HCT116 (cell line): Measurements from ENCODE around the gene FAM83D. TPM values are rescaled to one million over a fixed set of nuclear protein-coding genes. Genes with fewer than 3 reads are reported as not detected.

Experiments used
- ATAC-seq: fragments of 200-7000 bp; cut with Tn5 transposase; 2 replicates; pipeline ENCODE4 v1.9.1; 2020; ENCODE audit warnings: mild to moderate bottlenecking, moderate library complexity
- BruUV-seq: library from RNA; stranded (reverse); fragments of 400-500 nt; replicated peaks from 2 replicates; lab custom pipeline; 2021; lab: Mats Ljungman, UMichigan
- CTCF ChIA-PET: fragments of 300-600 bp; sonication (Branson Sonifier 250); formaldehyde crosslinking; loops from one replicate; lab custom pipeline; 2021; ENCODE audit warnings: antibody characterized with exemption; lab: Charles Lee
- POLR2A ChIA-PET: fragments of 300-600, 350-600 bp; sonication (Branson Sonifier 250); formaldehyde crosslinking; loops from one replicate; lab custom pipeline; 2021; ENCODE audit warnings: antibody characterized with exemption; lab: Charles Lee
- RAD21 ChIA-PET, 2 experiments: fragments of 300-600 bp; sonication (Branson Sonifier 250); formaldehyde crosslinking; loops; one replicate each; lab custom pipeline; 2023; ENCODE audit warnings: low total read pairs in 2 of 2; ENCODE audit not compliant: uncharacterized antibody in 2 of 2, unreplicated experiment in 2 of 2, low non-redundant PET in 1 of 2; lab: Charles Lee
- DNase-seq: peaks from one replicate; pipeline ENCODE4 v3.0.0-alpha.2; 2010; ENCODE audit warnings: low read depth, low spot score
- H2AFZ ChIP-seq: fragments of 200-600 bp; shearing (Covaris generic), sonication (generic); 2 replicates; pipeline ENCODE4 v1.6.1; 2017; ENCODE audit warnings: low read depth, mixed run types, mixed read lengths, antibody characterized with exemption, low read length; ENCODE audit not compliant: poor library complexity, severe bottlenecking
- H3K27ac ChIP-seq: 2 replicates; pipeline ENCODE4 v1.5.1; 2012; ENCODE audit warnings: low read depth, low read length
- H3K27me3 ChIP-seq: fragments of 200-600 bp; sonication (generic); 2 replicates; pipeline ENCODE4 v1.6.1; 2016; ENCODE audit warnings: mixed run types, low read length, mixed read lengths; ENCODE audit not compliant: insufficient read depth
- H3K36me3 ChIP-seq, 2 experiments: fragments of 200-500 bp in 1 of 2; fragments of 200-600 bp in 1 of 2; sonication (Bioruptor generic) in 1 of 2; sonication (generic) in 1 of 2; 2 replicates each; pipeline versions ENCODE4 v1.5.1 to v1.6.1; 2014 to 2016; ENCODE audit warnings: low read length in 2 of 2, inconsistent platforms in 1 of 2, mixed read lengths in 1 of 2, mixed run types in 1 of 2; ENCODE audit not compliant: insufficient read depth in 2 of 2, control insufficient read depth in 1 of 2
- H3K4me1 ChIP-seq, 2 experiments: fragments of 200-600 bp in 1 of 2; sonication (generic) in 1 of 2; 2 replicates each; pipeline versions ENCODE4 v1.5.1 to v1.6.1; 2012 to 2017; ENCODE audit warnings: low read length in 2 of 2, inconsistent platforms in 1 of 2, mild to moderate bottlenecking in 1 of 2, mixed read lengths in 1 of 2, mixed run types in 1 of 2, moderate library complexity in 1 of 2; ENCODE audit not compliant: insufficient read depth in 2 of 2, control insufficient read depth in 1 of 2
- H3K4me2 ChIP-seq: fragments of 200-600 bp; sonication (generic); 2 replicates; pipeline ENCODE4 v1.6.1; 2017; ENCODE audit warnings: mixed run types, low read length, mixed read lengths
- H3K4me3 ChIP-seq, 2 experiments: fragments of 200-600 bp in 1 of 2; sonication (generic) in 1 of 2; replicated peaks in 1 of 2; 2 replicates each; pipeline ENCODE4 v1.5.1; 2011 to 2016; ENCODE audit warnings: low read length in 2 of 2, control low read depth in 1 of 2, low read depth in 1 of 2, mild to moderate bottlenecking in 1 of 2, mixed read lengths in 1 of 2, mixed run types in 1 of 2
- H3K79me2 ChIP-seq: fragments of 200-600 bp; sonication (generic); 2 replicates; pipeline ENCODE4 v1.6.1; 2017; ENCODE audit warnings: mild to moderate bottlenecking, mixed run types, low read length, moderate library complexity, mixed read lengths; ENCODE audit not compliant: insufficient read depth
- H3K9ac ChIP-seq: fragments of 200-600 bp; sonication (generic); 2 replicates; pipeline ENCODE4 v1.6.1; 2016; ENCODE audit warnings: low read length, mixed read lengths
- H3K9me2 ChIP-seq: fragments of 200-600 bp; sonication (generic), shearing (Covaris generic); 2 replicates; pipeline ENCODE4 v1.6.1; 2017; ENCODE audit warnings: mixed run types, mild to moderate bottlenecking, moderate library complexity; ENCODE audit not compliant: insufficient read depth
- H3K9me3 ChIP-seq, 2 experiments: fragments of 200-500 bp in 1 of 2; fragments of 200-600 bp in 1 of 2; sonication (Bioruptor generic) in 1 of 2; sonication (generic) in 1 of 2; 2 replicates each; pipeline ENCODE4 v1.6.1; 2014 to 2017; ENCODE audit warnings: low read length in 2 of 2, mixed read lengths in 2 of 2, inconsistent platforms in 1 of 2, low read depth in 1 of 2, mild to moderate bottlenecking in 1 of 2, mixed run types in 1 of 2, moderate library complexity in 1 of 2; ENCODE audit not compliant: control insufficient read depth in 1 of 2, insufficient read depth in 1 of 2
- H4K20me1 ChIP-seq: fragments of 200-600 bp; sonication (generic), shearing (Covaris generic); 2 replicates; pipeline ENCODE4 v1.6.1; 2017; ENCODE audit warnings: mixed run types, mild to moderate bottlenecking, moderate library complexity; ENCODE audit not compliant: insufficient read depth
- CBX3 ChIP-seq: IDR thresholded peaks from 2 replicates; pipeline ENCODE4 v1.6.1; 2012; ENCODE audit warnings: low read depth
- CEBPB ChIP-seq: IDR thresholded peaks from 2 replicates; pipeline ENCODE4 v1.6.1; 2012; ENCODE audit warnings: low read depth
- EGR1 ChIP-seq: IDR thresholded peaks from 2 replicates; pipeline ENCODE4 v1.6.1; 2012; ENCODE audit warnings: low read depth
- ELF1 ChIP-seq: IDR thresholded peaks from 2 replicates; pipeline ENCODE4 v1.6.1; 2012; ENCODE audit warnings: low read depth, borderline replicate concordance
- EZH2 ChIP-seq: fragments of 200-600 bp; sonication (generic); IDR thresholded peaks from 2 replicates; pipeline ENCODE4 v1.6.1; 2017; ENCODE audit warnings: antibody characterized with exemption, mixed run types
- EZH2phosphoT487 ChIP-seq: fragments of 200-600 bp; IDR thresholded peaks from 2 replicates; pipeline ENCODE4 v1.6.1; 2018; ENCODE audit warnings: antibody characterized with exemption, borderline replicate concordance
- FOSL1 ChIP-seq: IDR thresholded peaks from 2 replicates; pipeline ENCODE4 v1.6.1; 2012; ENCODE audit warnings: low read depth
- JUND ChIP-seq: IDR thresholded peaks from 2 replicates; pipeline ENCODE4 v1.6.1; 2012
- POLR2A ChIP-seq: IDR thresholded peaks from 2 replicates; pipeline ENCODE4 v1.7.0; 2011; ENCODE audit warnings: borderline replicate concordance; ENCODE audit not compliant: insufficient read depth, insufficient read length; ENCODE audit errors: extremely low read depth
- POLR2AphosphoS5 ChIP-seq: IDR thresholded peaks from 2 replicates; pipeline ENCODE4 v1.6.1; 2011; ENCODE audit warnings: mild to moderate bottlenecking, low read depth, low read length, moderate library complexity
- RAD21 ChIP-seq: IDR thresholded peaks from 2 replicates; pipeline ENCODE4 v1.6.1; 2012; ENCODE audit warnings: low read depth, mild to moderate bottlenecking
- SIN3A ChIP-seq: IDR thresholded peaks from 2 replicates; pipeline ENCODE4 v1.6.1; 2012; ENCODE audit warnings: low read depth
- SP1 ChIP-seq: IDR thresholded peaks from 2 replicates; pipeline ENCODE4 v1.6.1; 2012; ENCODE audit warnings: low read depth
- SRF ChIP-seq: IDR thresholded peaks from 2 replicates; pipeline ENCODE4 v1.6.1; 2012; ENCODE audit warnings: low read depth
- TCF7L2 ChIP-seq: IDR thresholded peaks from 2 replicates; pipeline ENCODE4 v1.7.0; 2011; ENCODE audit warnings: borderline replicate concordance, inconsistent platforms; ENCODE audit not compliant: insufficient read depth, insufficient read length; ENCODE audit errors: extremely low read depth
- YY1 ChIP-seq: IDR thresholded peaks from 2 replicates; pipeline ENCODE4 v1.6.1; 2011; ENCODE audit warnings: low read length, low read depth, moderate library complexity, mild to moderate bottlenecking; ENCODE audit not compliant: insufficient replicate concordance; ENCODE audit errors: extremely low read depth
- ZFX ChIP-seq: fragments of 450-650 bp; IDR thresholded peaks from 2 replicates; pipeline ENCODE4 v1.6.1; 2017
- intact Hi-C: fragments of 100-400 bp; cut with micrococcal nuclease; formaldehyde crosslinking; loops from 2 replicates; pipeline ENCODE4 v1.10.0; 2022
- total RNA-seq: library from RNA; stranded (reverse); gene quantifications from one replicate; pipeline ENCODE4 v1.2.1, GENCODE V29; 2021; ENCODE audit not compliant: unreplicated experiment
- TF ChIP-seq, protein P1 (sequence below), 3 experiments: fragments of 200-600 bp in 1 of 3; sonication (generic) in 1 of 3; IDR thresholded peaks in 2 of 3; conservative IDR thresholded peaks in 1 of 3; 2 replicates each; pipeline ENCODE4 v1.5.1; 2012 to 2017; ENCODE audit warnings: low read depth in 2 of 3, low read length in 2 of 3, antibody characterized with exemption in 1 of 3, borderline replicate concordance in 1 of 3, control low read depth in 1 of 3, mild to moderate bottlenecking in 1 of 3, mixed read lengths in 1 of 3, mixed run types in 1 of 3, moderate library complexity in 1 of 3; ENCODE audit not compliant: insufficient read depth in 1 of 3
- TF ChIP-seq, protein P2 (sequence below): IDR thresholded peaks from 2 replicates; pipeline ENCODE4 v1.6.1; 2012; ENCODE audit warnings: low read depth

The FAM83D gene
- total RNA-seq, 1 experiment from 2014 or later = 51.1 TPM

DNA sequence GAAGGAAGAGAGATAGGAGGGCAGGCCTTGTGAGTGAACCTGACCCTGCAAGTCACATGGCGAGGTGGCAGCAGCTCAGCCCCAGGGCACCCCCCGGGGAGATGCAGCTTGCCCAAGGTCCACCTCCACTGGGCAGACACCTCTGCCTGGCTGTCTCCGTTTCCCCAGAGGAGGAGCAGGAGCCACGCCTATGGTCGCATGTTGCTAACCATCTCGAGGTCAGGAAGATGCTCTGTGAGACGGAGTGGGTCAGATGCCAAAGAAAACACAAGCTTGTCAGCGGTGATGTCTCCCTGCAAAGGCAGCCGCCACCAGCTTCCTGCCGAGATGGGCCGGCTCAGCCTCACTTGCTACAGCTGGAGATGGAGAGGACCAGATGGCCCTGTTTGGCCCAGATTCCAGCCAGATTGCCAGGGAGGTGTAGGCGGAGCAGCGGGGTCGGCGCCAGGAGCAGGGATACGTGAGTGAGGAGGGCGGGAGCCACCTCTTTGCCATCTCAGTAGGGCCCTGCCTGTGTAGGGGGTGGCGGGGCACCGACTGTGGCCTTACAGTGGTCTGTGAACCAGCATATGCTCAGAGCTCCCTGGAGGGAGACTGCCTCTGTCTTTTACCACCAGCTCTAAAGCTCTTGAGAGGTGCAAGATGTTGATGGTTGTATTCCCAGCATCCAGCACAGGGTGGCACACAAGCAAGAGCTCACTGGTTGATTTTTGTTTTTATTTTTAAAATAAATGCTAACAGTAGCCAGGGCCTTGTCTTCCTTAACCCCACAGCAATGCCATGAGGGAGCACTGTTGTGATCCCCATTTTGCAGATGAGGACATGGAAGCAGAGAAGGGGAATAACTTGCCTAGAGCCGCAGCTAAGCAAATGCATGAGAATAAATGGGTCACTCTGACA is 42.9 kb upstream of the FAM83D start (continued):
- no peak for TF ChIP-seq POLR2A
- TF ChIP-seq POLR2AphosphoS5 = no peak
- no peak for TF ChIP-seq ZFX

DNA sequence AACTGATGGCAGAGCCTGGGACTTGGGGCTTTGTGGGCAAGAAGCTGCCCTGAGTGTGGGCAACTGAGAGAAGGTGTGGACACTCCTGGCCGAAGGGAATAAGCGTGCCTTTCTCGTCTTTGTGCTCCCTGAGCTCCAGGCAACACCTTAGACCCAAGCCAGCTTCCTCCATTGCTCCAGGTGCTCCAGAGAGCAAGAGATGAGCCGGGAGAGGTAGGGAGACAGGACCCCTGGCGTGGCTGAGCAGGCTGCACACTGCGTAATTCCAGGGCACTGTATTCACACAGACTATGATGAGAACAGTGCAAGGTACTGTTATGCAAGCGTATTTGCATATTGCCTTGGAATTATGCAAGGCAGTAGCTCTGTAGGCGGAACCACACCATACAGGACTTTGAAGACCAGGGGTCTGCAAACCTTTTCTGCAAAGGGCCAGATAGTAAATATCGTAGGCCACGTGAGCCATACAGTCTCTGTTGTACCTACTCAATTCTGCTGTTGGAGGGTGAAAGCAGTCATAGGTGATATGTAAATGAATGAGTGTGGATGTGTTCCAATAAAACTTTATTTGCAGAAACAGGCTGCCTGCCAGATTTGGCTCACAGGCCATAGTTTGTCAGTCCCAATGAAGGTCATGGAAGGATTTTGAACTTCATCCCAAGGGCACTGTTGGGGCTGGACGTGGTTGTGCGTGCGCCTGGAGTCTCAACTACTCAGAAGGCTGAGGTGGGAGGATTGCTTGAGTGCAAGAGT is 42.1 kb upstream of the FAM83D start:
- Histone ChIP-seq H4K20me1 (no peaks in the 10 kb centered on the region), H3K4me2 (no peak overlapping the region), H3K27me3 (peaks cover 4% of the 10 kb centered on the region; the same call in 1 of the 2 replicates), H3K9me3 (no peaks in the 10 kb centered on the region), H3K79me2 (no peaks in the 10 kb centered on the region), H3K27ac (no peak overlapping the region), H3K9ac (no peak overlapping the region), H3K4me1 (peaks cover 2 to 6% of the 10 kb centered on the region in 2 experiments; a peak in 2 of 4 replicates), H3K9me2 (no peaks in the 10 kb centered on the region), H2AFZ (no peak overlapping the region), H3K4me3 (no peak overlapping the region), H3K36me3 (no peaks in the 10 kb centered on the region)
- ChIA-PET CTCF (interaction anchor here (1.1 kb wide), 2 partner anchors 24 to 165 kb away, joined by 3 to 5 read pairs; no protein-coding TSS in a partner anchor), POLR2A (no interaction called here), RAD21 (interaction anchor here in 1 of 2 experiments (0.7 kb wide), 1 partner anchor 258 kb away, joined by 4 read pairs; no protein-coding TSS in a partner anchor)
- intact Hi-C loops = no loop called here
- no peak for DNase-seq
- no TSS peak for BruUV-seq
- no peak for ATAC-seq
- TF ChIP-seq SP1 (no peak), FOSL1 (no peak), SIN3A (no peak), CBX3 (no peak), EZH2 (no peak), CEBPB (no peak), JUND (no peak), EGR1 (no peak), YY1 (no peak), SRF (no peak), ZFX (no peak), EZH2phosphoT487 (no peak), RAD21 (no peak), POLR2AphosphoS5 (no peak), POLR2A (no peak), TCF7L2 (no peak), ELF1 (no peak)
- TF ChIP-seq, protein P1, sequence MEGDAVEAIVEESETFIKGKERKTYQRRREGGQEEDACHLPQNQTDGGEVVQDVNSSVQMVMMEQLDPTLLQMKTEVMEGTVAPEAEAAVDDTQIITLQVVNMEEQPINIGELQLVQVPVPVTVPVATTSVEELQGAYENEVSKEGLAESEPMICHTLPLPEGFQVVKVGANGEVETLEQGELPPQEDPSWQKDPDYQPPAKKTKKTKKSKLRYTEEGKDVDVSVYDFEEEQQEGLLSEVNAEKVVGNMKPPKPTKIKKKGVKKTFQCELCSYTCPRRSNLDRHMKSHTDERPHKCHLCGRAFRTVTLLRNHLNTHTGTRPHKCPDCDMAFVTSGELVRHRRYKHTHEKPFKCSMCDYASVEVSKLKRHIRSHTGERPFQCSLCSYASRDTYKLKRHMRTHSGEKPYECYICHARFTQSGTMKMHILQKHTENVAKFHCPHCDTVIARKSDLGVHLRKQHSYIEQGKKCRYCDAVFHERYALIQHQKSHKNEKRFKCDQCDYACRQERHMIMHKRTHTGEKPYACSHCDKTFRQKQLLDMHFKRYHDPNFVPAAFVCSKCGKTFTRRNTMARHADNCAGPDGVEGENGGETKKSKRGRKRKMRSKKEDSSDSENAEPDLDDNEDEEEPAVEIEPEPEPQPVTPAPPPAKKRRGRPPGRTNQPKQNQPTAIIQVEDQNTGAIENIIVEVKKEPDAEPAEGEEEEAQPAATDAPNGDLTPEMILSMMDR (IDR thresholded peaks at IDR 0.05 in 2 of 3, conservative IDR thresholded peaks at IDR 0.05 in 1 of 3; ENCODE audit: borderline replicate concordance in 1 of 3, insufficient read depth in 1 of 3, low read depth in 2 of 3, low read length in 2 of 3) = no peak
- TF ChIP-seq, protein P2, sequence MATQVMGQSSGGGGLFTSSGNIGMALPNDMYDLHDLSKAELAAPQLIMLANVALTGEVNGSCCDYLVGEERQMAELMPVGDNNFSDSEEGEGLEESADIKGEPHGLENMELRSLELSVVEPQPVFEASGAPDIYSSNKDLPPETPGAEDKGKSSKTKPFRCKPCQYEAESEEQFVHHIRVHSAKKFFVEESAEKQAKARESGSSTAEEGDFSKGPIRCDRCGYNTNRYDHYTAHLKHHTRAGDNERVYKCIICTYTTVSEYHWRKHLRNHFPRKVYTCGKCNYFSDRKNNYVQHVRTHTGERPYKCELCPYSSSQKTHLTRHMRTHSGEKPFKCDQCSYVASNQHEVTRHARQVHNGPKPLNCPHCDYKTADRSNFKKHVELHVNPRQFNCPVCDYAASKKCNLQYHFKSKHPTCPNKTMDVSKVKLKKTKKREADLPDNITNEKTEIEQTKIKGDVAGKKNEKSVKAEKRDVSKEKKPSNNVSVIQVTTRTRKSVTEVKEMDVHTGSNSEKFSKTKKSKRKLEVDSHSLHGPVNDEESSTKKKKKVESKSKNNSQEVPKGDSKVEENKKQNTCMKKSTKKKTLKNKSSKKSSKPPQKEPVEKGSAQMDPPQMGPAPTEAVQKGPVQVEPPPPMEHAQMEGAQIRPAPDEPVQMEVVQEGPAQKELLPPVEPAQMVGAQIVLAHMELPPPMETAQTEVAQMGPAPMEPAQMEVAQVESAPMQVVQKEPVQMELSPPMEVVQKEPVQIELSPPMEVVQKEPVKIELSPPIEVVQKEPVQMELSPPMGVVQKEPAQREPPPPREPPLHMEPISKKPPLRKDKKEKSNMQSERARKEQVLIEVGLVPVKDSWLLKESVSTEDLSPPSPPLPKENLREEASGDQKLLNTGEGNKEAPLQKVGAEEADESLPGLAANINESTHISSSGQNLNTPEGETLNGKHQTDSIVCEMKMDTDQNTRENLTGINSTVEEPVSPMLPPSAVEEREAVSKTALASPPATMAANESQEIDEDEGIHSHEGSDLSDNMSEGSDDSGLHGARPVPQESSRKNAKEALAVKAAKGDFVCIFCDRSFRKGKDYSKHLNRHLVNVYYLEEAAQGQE = no peak
